Tibial nerve (tissue), 4 donors: Measurements from ENCODE around the gene MPL. TPM values are rescaled to one million over a fixed set of nuclear protein-coding genes. Genes with fewer than 3 reads are reported as not detected.
A peak's percentile ranks its signal among the peaks of the same experiment; 100 is the strongest.

Experiments used
- DNase-seq, 2 donors: peaks; one replicate each; pipeline ENCODE4 v3.0.0-alpha.2; 2019; ENCODE audit warnings: low spot score in 2 of 2
- H3K27ac ChIP-seq, 4 donors: fragments of 200-600 bp; sonication (generic) in 3 of 4; one replicate each; pipeline ENCODE4 v1.5.1; 2017 to 2019; ENCODE audit warnings: mild to moderate bottlenecking in 1 of 4
- H3K27me3 ChIP-seq, 2 donors: fragments of 200-600 bp; sonication (generic) in 1 of 2; one replicate each; pipeline versions ENCODE4 v1.5.1 to v1.6.0; 2017 to 2019
- H3K36me3 ChIP-seq, 3 donors: fragments of 200-600 bp; sonication (generic); one replicate each; pipeline ENCODE4 v1.5.1; 2018 to 2019
- H3K4me1 ChIP-seq, 4 donors: fragments of 200-600 bp; sonication (generic) in 3 of 4; one replicate each; pipeline ENCODE4 v1.5.1; 2017 to 2019
- H3K4me3 ChIP-seq, 4 donors: fragments of 200-600 bp; sonication (generic) in 3 of 4; one replicate each; pipeline ENCODE4 v1.5.1; 2017 to 2019; ENCODE audit warnings: mild to moderate bottlenecking in 1 of 4, moderate library complexity in 1 of 4
- H3K9me3 ChIP-seq, 4 donors: fragments of 200-600 bp; sonication (generic) in 3 of 4; one replicate each; pipeline ENCODE4 v1.5.1; 2017 to 2019
- EP300 ChIP-seq, 2 donors: sonication (generic); formaldehyde crosslinking; IDR thresholded peaks; one replicate each; pipeline ENCODE4 v1.6.1; 2017; ENCODE audit warnings: antibody characterized with exemption in 2 of 2, mild to moderate bottlenecking in 1 of 2
- POLR2A ChIP-seq, 2 donors: fragments of 450-650 bp; IDR thresholded peaks; one replicate each; pipeline ENCODE4 v1.6.1; 2017; ENCODE audit warnings: antibody characterized with exemption in 2 of 2, mild to moderate bottlenecking in 2 of 2, moderate library complexity in 2 of 2
- WGBS, 2 donors: methylation state at CpG; one replicate each; pipeline ENCODE4 v1.1.5; 2018; 5-methylcytosine and 5-hydroxymethylcytosine counted together
- total RNA-seq, 4 donors: library from RNA; depleted of rRNA; stranded (reverse); fragments of >200 nt; gene quantifications; one replicate each; pipeline ENCODE4 v1.1.0, GENCODE V29; 2016
- TF ChIP-seq, protein P1 (sequence below), 5 experiments: fragments of 200-600 bp in 3 of 5; fragments of 450-650 bp in 2 of 5; sonication (generic) in 3 of 5; IDR thresholded peaks; one replicate each; pipeline ENCODE4 v1.5.1; 2016 to 2019; ENCODE audit warnings: antibody characterized with exemption in 5 of 5, mild to moderate bottlenecking in 3 of 5, moderate library complexity in 2 of 5

MPL gene
- total RNA-seq, 4 donors from 2014 or later: 0.66 to 1.7 TPM; not detected in 2

DNA sequence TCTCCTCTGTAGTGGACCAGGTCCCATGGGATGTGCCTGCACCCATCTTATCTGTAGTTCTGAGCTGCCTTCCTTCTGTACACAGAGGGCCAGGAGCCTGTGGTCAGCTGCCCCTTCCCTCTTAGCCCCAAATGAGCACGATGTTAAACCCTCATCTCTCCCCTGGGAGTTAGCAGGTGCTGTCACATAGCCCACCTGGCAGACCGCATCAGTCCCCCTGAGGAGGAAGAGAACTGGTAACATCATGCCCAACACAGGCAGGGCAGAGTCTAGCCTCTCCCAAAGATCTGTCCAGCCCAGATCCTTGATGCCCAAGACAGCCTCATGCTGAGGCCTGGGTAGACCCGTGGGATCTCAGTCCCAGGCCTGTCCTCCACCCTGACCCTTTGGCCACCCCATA, 32.2 kb upstream of the MPL start:
- WGBS, 2 donors: 84 to 88% methylated on average over 3 of the region's 3 CpGs
- no peak for DNase-seq
- no peaks in the 10 kb centered on the region for H3K36me3 ChIP-seq
- H3K27ac ChIP-seq: peak overlapping the region in 2 of 4 donors; percentile 66 to 82
- H3K9me3 ChIP-seq: no peaks in the 10 kb centered on the region
- no peak overlapping the region for H3K4me3 ChIP-seq
- H3K4me1 ChIP-seq: peaks cover 0 to 27% (median 11%) of the 10 kb centered on the region in 4 donors
- TF ChIP-seq EP300 (IDR thresholded peaks at IDR 0.05) (no peak), POLR2A (IDR thresholded peaks at IDR 0.05) (no peak)
- TF ChIP-seq, protein P1, sequence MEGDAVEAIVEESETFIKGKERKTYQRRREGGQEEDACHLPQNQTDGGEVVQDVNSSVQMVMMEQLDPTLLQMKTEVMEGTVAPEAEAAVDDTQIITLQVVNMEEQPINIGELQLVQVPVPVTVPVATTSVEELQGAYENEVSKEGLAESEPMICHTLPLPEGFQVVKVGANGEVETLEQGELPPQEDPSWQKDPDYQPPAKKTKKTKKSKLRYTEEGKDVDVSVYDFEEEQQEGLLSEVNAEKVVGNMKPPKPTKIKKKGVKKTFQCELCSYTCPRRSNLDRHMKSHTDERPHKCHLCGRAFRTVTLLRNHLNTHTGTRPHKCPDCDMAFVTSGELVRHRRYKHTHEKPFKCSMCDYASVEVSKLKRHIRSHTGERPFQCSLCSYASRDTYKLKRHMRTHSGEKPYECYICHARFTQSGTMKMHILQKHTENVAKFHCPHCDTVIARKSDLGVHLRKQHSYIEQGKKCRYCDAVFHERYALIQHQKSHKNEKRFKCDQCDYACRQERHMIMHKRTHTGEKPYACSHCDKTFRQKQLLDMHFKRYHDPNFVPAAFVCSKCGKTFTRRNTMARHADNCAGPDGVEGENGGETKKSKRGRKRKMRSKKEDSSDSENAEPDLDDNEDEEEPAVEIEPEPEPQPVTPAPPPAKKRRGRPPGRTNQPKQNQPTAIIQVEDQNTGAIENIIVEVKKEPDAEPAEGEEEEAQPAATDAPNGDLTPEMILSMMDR (IDR thresholded peaks at IDR 0.05): no peak
- no peaks in the 10 kb centered on the region for H3K27me3 ChIP-seq

DNA sequence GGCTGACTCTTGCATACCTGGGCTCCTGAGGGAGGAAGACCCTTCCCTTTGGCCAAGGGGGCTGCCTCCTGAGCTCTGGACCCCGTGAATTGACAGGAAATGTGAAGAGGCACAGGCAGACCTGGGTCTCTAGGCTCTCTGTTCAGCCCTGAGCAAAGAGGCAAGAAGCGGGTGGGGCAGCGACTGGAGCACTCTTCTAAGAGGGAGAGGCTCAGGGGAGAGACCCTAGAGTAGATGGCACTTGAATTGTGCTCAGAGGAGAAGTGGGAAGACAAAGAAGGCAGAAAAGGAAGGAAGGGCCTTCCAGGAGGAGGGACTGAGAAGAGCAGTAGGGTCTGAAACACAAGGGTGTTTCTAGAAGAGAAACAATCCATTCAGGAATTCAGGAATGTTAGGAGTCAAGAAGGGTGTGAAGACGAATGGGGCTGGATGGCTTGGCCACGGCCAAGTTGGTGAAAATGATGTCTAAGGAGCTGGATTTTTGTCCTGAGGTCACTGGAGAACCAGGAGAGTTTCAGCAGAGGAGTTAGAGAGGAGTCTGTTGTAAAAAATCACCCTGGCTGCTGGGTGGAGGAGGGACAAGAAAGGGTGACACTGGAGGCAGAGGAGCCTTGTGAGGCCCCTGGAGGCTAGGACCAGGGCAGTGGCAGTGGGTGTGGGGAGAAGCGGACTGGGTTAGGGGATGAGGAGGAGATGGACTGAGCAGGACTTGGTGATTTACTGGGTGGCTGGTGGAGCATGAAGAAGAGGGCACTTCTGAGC, 31.5 kb upstream of the MPL start:
- TF ChIP-seq EP300 (IDR thresholded peaks at IDR 0.05): no peak
- no peak for TF ChIP-seq POLR2A (IDR thresholded peaks at IDR 0.05)
- TF ChIP-seq, protein P1 (IDR thresholded peaks at IDR 0.05): no peak
- H3K36me3 ChIP-seq: no peaks in the 10 kb centered on the region

DNA sequence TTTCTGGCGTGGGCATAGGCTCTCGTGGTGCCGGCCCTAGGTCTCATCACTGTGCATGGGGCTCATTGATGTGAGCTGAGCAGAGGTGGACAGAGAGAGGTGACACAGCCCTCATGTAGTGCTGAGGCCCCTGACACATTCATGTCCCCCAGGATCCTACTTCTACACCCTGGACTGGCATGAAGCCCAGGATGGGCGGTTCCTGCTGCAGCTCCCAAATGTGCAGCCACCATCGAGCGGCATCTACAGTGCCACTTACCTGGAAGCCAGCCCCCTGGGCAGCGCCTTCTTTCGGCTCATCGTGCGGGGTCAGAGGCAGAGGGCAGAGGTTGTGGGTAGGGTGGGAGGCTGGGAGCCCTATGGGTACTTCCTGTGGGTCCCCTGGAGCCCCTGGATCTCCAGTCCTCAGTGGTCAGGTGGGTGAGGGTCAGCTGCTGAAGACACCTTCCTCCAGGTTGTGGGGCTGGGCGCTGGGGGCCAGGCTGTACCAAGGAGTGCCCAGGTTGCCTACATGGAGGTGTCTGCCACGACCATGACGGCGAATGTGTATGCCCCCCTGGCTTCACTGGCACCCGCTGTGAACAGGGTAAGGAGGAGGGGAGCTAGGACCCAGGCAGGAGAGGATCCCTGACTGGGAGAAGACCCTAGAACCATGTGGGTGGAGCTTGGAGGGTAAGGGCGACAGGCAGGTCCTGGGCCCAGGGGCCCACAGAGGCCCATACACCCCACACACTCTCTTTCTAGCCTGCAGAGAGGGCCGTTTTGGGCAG, 30.7 kb upstream of the MPL start:
- TF ChIP-seq POLR2A (IDR thresholded peaks at IDR 0.05) (no peak), EP300 (IDR thresholded peaks at IDR 0.05) (no peak)
- TF ChIP-seq, protein P1 (IDR thresholded peaks at IDR 0.05): no peak
- no peak for DNase-seq
- Histone ChIP-seq H3K27me3 (no peaks in the 10 kb centered on the region), H3K9me3 (no peaks in the 10 kb centered on the region), H3K27ac (peak overlapping the region in 1 of 4 donors; percentile 82), H3K4me1 (peaks cover 0 to 24% (median 11%) of the 10 kb centered on the region in 4 donors), H3K4me3 (no peak overlapping the region), H3K36me3 (no peaks in the 10 kb centered on the region)
- 88 to 92% methylated on average over 12 to 13 of the region's 17 CpGs for WGBS, 2 donors

More for the DNA sequence above, 31.5 kb upstream of the MPL start:
- H3K4me3 ChIP-seq: no peak overlapping the region
- WGBS, 2 donors: 67 to 80% methylated on average over 6 of the region's 6 CpGs
- H3K4me1 ChIP-seq: peaks cover 0 to 24% (median 11%) of the 10 kb centered on the region in 4 donors
- H3K27me3 ChIP-seq: no peaks in the 10 kb centered on the region
- peak overlapping the region in 2 of 4 donors; percentile 66 to 82 for H3K27ac ChIP-seq
- no peaks in the 10 kb centered on the region for H3K9me3 ChIP-seq
- DNase-seq: no peak

DNA sequence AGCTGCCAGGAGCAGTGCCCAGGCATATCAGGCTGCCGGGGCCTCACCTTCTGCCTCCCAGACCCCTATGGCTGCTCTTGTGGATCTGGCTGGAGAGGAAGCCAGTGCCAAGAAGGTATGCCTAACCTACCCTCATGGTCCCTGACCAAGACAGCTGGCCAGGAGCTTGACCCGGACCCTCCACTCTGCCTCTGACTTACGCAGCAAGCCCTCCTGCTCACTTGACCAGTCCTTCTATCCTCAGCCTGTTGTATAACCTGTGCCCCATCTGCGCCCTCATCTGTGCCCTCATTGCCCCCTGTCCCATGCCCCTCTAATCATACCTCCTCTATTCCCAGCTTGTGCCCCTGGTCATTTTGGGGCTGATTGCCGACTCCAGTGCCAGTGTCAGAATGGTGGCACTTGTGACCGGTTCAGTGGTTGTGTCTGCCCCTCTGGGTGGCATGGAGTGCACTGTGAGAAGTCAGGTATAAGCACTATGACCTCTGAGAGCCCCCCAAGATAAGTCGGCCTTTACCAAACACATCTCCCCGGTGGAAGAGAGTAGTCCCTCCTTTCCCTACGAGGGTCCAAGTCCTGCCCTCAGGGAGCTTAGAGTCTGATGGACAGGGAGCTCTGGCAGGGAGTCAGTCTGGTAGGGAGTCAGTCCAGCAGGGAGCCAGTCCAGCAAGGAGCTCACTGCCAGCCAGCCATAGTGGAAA, 30.0 kb upstream of the MPL start:
- H3K36me3 ChIP-seq: no peaks in the 10 kb centered on the region
- no peak overlapping the region for H3K4me3 ChIP-seq
- H3K27me3 ChIP-seq: no peaks in the 10 kb centered on the region
- no peak for DNase-seq
- peaks cover 0 to 24% (median 11%) of the 10 kb centered on the region in 4 donors for H3K4me1 ChIP-seq
- WGBS, 2 donors: 91 to 95% methylated on average over 9 of the region's 9 CpGs
- TF ChIP-seq EP300 (IDR thresholded peaks at IDR 0.05): no peak
- TF ChIP-seq, protein P1 (IDR thresholded peaks at IDR 0.05): no peak
- no peak for TF ChIP-seq POLR2A (IDR thresholded peaks at IDR 0.05)
- peak overlapping the region in 1 of 4 donors; percentile 12 for H3K27ac ChIP-seq
- H3K9me3 ChIP-seq: no peaks in the 10 kb centered on the region
